GM23338 (cell line): ENCODE results near the gene CARF. TPM values are rescaled to one million over a fixed set of nuclear protein-coding genes. Genes with fewer than 3 reads are reported as not detected.

Experiments
- ATAC-seq: fragments of 200-7000 bp; cut with Tn5 transposase; 3 replicates; pipeline ENCODE4 v1.9.1; 2020
- DNase-seq: peaks from one replicate; pipeline ENCODE4 v3.0.0-alpha.2; 2015; ENCODE audit warnings: low spot score
- H2AFZ ChIP-seq: fragments of 200-600 bp; sonication (generic); 2 replicates; pipeline ENCODE4 v1.8.0; 2016; ENCODE audit warnings: antibody characterized with exemption, mild to moderate bottlenecking, moderate library complexity
- H3F3A ChIP-seq: fragments of 200-600 bp; sonication (generic); replicated peaks from 2 replicates; pipeline ENCODE4 v1.8.0; 2017; ENCODE audit warnings: antibody characterized with exemption, mixed run types, low read depth
- H3K27ac ChIP-seq: fragments of 200-600 bp; sonication (generic); 2 replicates; pipeline ENCODE4 v1.6.1; 2016; ENCODE audit warnings: low read depth
- H3K27me3 ChIP-seq: fragments of 200-600 bp; sonication (generic); 2 replicates; pipeline ENCODE4 v1.8.0; 2016; ENCODE audit warnings: mild to moderate bottlenecking, mixed run types, moderate library complexity; ENCODE audit not compliant: insufficient read depth
- H3K36me3 ChIP-seq: fragments of 200-600 bp; sonication (generic); 2 replicates; pipeline ENCODE4 v1.8.0; 2016; ENCODE audit warnings: mild to moderate bottlenecking; ENCODE audit not compliant: insufficient read depth
- H3K4me1 ChIP-seq: fragments of 200-600 bp; sonication (generic); 2 replicates; pipeline ENCODE4 v1.8.0; 2016; ENCODE audit warnings: mild to moderate bottlenecking, moderate library complexity; ENCODE audit not compliant: insufficient read depth
- H3K4me2 ChIP-seq: fragments of 200-600 bp; sonication (generic); 2 replicates; pipeline ENCODE4 v1.7.1; 2017; ENCODE audit warnings: mixed run types
- H3K4me3 ChIP-seq: fragments of 200-600 bp; sonication (generic); 2 replicates; pipeline ENCODE4 v1.6.1; 2016; ENCODE audit warnings: mixed run types
- H3K79me2 ChIP-seq: fragments of 200-600 bp; sonication (generic); replicated peaks from 2 replicates; pipeline ENCODE4 v1.8.0; 2017; ENCODE audit warnings: mild to moderate bottlenecking; ENCODE audit not compliant: insufficient read depth
- H3K9me2 ChIP-seq: fragments of 200-600 bp; sonication (generic); 2 replicates; pipeline ENCODE4 v1.8.0; 2017; ENCODE audit not compliant: insufficient read depth
- H4K20me1 ChIP-seq: fragments of 200-600 bp; sonication (generic); replicated peaks from 2 replicates; pipeline ENCODE4 v1.8.0; 2017; ENCODE audit warnings: mild to moderate bottlenecking; ENCODE audit not compliant: insufficient read depth
- H3K27ac Mint-ChIP-seq: 2 replicates; pipeline ENCODE4 v1.8.0; 2020; ENCODE audit warnings: inconsistent platforms, mild to moderate bottlenecking, moderate library complexity, mixed read lengths
- H3K27me3 Mint-ChIP-seq: 3 replicates; pipeline ENCODE4 v1.8.0; 2022; ENCODE audit warnings: low read depth, mild to moderate bottlenecking, moderate library complexity, mixed read lengths, inconsistent platforms; ENCODE audit not compliant: insufficient read depth, poor library complexity
- H3K36me3 Mint-ChIP-seq: 3 replicates; pipeline ENCODE4 v1.8.0; 2021; ENCODE audit warnings: low read depth, mild to moderate bottlenecking, inconsistent platforms, moderate library complexity, mixed read lengths
- H3K4me1 Mint-ChIP-seq: 3 replicates; pipeline ENCODE4 v1.8.0; 2020; ENCODE audit warnings: mild to moderate bottlenecking, inconsistent platforms, mixed read lengths
- H3K4me3 Mint-ChIP-seq: 3 replicates; pipeline ENCODE4 v1.8.0; 2021; ENCODE audit warnings: moderate library complexity, mild to moderate bottlenecking, inconsistent platforms, mixed read lengths
- H3K9me3 Mint-ChIP-seq: 3 replicates; pipeline ENCODE4 v1.8.0; 2020; ENCODE audit warnings: moderate library complexity, mild to moderate bottlenecking, inconsistent platforms, mixed read lengths
- CREB1 ChIP-seq: fragments of 250-450 bp; sonication (Bioruptor Pico); IDR thresholded peaks from 2 replicates; pipeline ENCODE4 v1.5.0; 2020; ENCODE audit warnings: low read depth, mild to moderate bottlenecking, moderate library complexity
- CTCF ChIP-seq, 2 experiments: fragments of 200-600 bp in 1 of 2; sonication (generic) in 1 of 2; conservative IDR thresholded peaks; 2 replicates each; pipeline versions ENCODE4 v1.5.1 to v1.6.1; 2016 to 2017; ENCODE audit warnings: antibody characterized with exemption in 2 of 2, low read depth in 2 of 2, mild to moderate bottlenecking in 2 of 2, moderate library complexity in 1 of 2
- ETS1 ChIP-seq: IDR thresholded peaks from 2 replicates; pipeline ENCODE4 v1.6.1; 2016; ENCODE audit warnings: antibody characterized with exemption
- EZH2phosphoT487 ChIP-seq: fragments of 200-600 bp; sonication (generic); IDR thresholded peaks from one replicate; pipeline ENCODE4 v1.8.1; 2018; ENCODE audit warnings: antibody characterized with exemption; ENCODE audit not compliant: unreplicated experiment
- NANOG ChIP-seq: IDR thresholded peaks from 2 replicates; pipeline ENCODE4 v1.6.1; 2016; ENCODE audit warnings: antibody characterized with exemption, borderline replicate concordance
- POLR2AphosphoS5 ChIP-seq: IDR thresholded peaks from 2 replicates; pipeline ENCODE4 v1.6.1; 2016; ENCODE audit warnings: antibody characterized with exemption, low read depth
- REST ChIP-seq: IDR thresholded peaks from one replicate; pipeline ENCODE4 v1.6.1; 2018; ENCODE audit warnings: antibody characterized with exemption; ENCODE audit not compliant: unreplicated experiment
- STAT1 ChIP-seq: IDR thresholded peaks from one replicate; pipeline ENCODE4 v1.6.1; 2016; ENCODE audit warnings: antibody characterized with exemption; ENCODE audit not compliant: unreplicated experiment
- ZNF114 ChIP-seq: fragments of 250-450 bp; sonication (Bioruptor Pico); IDR thresholded peaks from 2 replicates; pipeline ENCODE4 v1.5.0; 2020; ENCODE audit warnings: mild to moderate bottlenecking, moderate library complexity
- polyA plus RNA-seq: library from polyadenylated mRNA; unstranded; fragments of >200 nt; fragmentation: Nextera tagmentation; extraction: Ambion mirVana; gene quantifications from 2 replicates; pipeline ENCODE4 v1.2.1, GENCODE V29; 2016
- total RNA-seq: library from RNA; depleted of rRNA; stranded (reverse); fragments of >200 nt; shearing (Covaris generic); gene quantifications from 2 replicates; pipeline ENCODE4 v1.2.3, GENCODE V29; 2014

The CARF gene
- total and polyA plus RNA-seq, 2 experiments from 2014 or later = 1.7 to 3.3 TPM

GRCh38 chr2:202989749-202990148, 77.7 kb downstream of the CARF start:
- Histone ChIP-seq H3K4me3 (no peak overlapping the region), H3K27me3 (no peaks in the 10 kb centered on the region), H3K4me1 (no peaks in the 10 kb centered on the region), H3K79me2 (no peaks in the 10 kb centered on the region), H3K9me2 (no peaks in the 10 kb centered on the region), H2AFZ (no peak overlapping the region), H4K20me1 (no peaks in the 10 kb centered on the region), H3K4me2 (no peak overlapping the region), H3K36me3 (no peaks in the 10 kb centered on the region), H3F3A (no peaks in the 10 kb centered on the region), H3K27ac (no peak overlapping the region)
- H3K27me3 Mint-ChIP-seq = no peaks in the 10 kb centered on the region
- no peak overlapping the region for H3K4me3 Mint-ChIP-seq
- ATAC-seq = no peak
- H3K36me3 Mint-ChIP-seq = no peaks in the 10 kb centered on the region
- H3K4me1 Mint-ChIP-seq = no peaks in the 10 kb centered on the region
- no peak overlapping the region for H3K27ac Mint-ChIP-seq
- TF ChIP-seq POLR2AphosphoS5 (no peak), CREB1 (CRISPR knock-in tag) (no peak), ZNF114 (CRISPR knock-in tag) (no peak), EZH2phosphoT487 (no peak), NANOG (no peak), STAT1 (no peak), REST (no peak), ETS1 (no peak), CTCF (conservative IDR thresholded peaks at IDR 0.05; ENCODE audit: low read depth in 2 of 2) (no peak)
- no peak for DNase-seq
- H3K9me3 Mint-ChIP-seq = no peaks in the 10 kb centered on the region

GRCh38 chr2:202990501-202990900, 78.4 kb downstream of the CARF start:
- Histone ChIP-seq H3K9me2 (0 out of 2 replicates have a peak, but pooled peaks cover 3% of the 10 kb centered on the region), H3K4me1 (no peaks in the 10 kb centered on the region), H3K79me2 (no peaks in the 10 kb centered on the region), H3K27me3 (no peaks in the 10 kb centered on the region), H3F3A (no peaks in the 10 kb centered on the region), H3K27ac (no peak overlapping the region), H3K36me3 (no peaks in the 10 kb centered on the region), H4K20me1 (no peaks in the 10 kb centered on the region), H3K4me2 (no peak overlapping the region), H3K4me3 (no peak overlapping the region), H2AFZ (no peak overlapping the region)
- Mint-ChIP-seq H3K36me3 (no peaks in the 10 kb centered on the region), H3K27me3 (no peaks in the 10 kb centered on the region), H3K4me1 (no peaks in the 10 kb centered on the region), H3K27ac (no peak overlapping the region), H3K9me3 (peaks cover 2% of the 10 kb centered on the region; the same call in 1 of the 3 replicates), H3K4me3 (no peak overlapping the region)
- ATAC-seq = no peak
- DNase-seq = no peak
- no peak for TF ChIP-seq POLR2AphosphoS5
- TF ChIP-seq EZH2phosphoT487 = no peak
- no peak for TF ChIP-seq STAT1
- TF ChIP-seq CREB1 (CRISPR knock-in tag) = no peak
- no peak for TF ChIP-seq ZNF114 (CRISPR knock-in tag)
